ENCODE measurements around the gene ATMIN.

ATMIN gene

GRCh38 chr16:80990978-80991377 is 44.7 kb upstream of the ATMIN start:
- Histone ChIP-seq H3K9ac (no peak overlapping the region), H2AFZ (no peak overlapping the region), H3K4me3 (ENCODE audit: low read depth, low read length) (no peak overlapping the region), H3K4me2 (ENCODE audit: low read length) (no peak overlapping the region), H3K27me3 (ENCODE audit: control insufficient read depth, insufficient read depth, low read length) (no peaks in the 10 kb centered on the region), H3K79me2 (peaks cover 14% of the 10 kb centered on the region), H3K9me3 (ENCODE audit: control insufficient read depth, low read length) (no peaks in the 10 kb centered on the region), H3K36me3 (ENCODE audit: control insufficient read depth, insufficient read depth, low read length) (no peaks in the 10 kb centered on the region), H3K4me1 (no peaks in the 10 kb centered on the region), H3K27ac (no peak overlapping the region)
- TF ChIP-seq CTCF (IDR thresholded peaks at IDR 0.05) = no peak

GRCh38 chr16:80991792-80992430 is 43.7 kb upstream of the ATMIN start:
- peaks cover 14% of the 10 kb centered on the region for H3K79me2 ChIP-seq
- H3K9ac ChIP-seq = no peak overlapping the region
- no peak overlapping the region for H3K27ac ChIP-seq
- no peak overlapping the region for H2AFZ ChIP-seq
- TF ChIP-seq CTCF (IDR thresholded peaks at IDR 0.05) = no peak
- no peak overlapping the region for H3K4me2 ChIP-seq (ENCODE audit: low read length)
- H3K36me3 ChIP-seq (ENCODE audit: control insufficient read depth, insufficient read depth, low read length) = no peaks in the 10 kb centered on the region
- H3K27me3 ChIP-seq (ENCODE audit: control insufficient read depth, insufficient read depth, low read length) = no peaks in the 10 kb centered on the region
- H3K4me1 ChIP-seq = no peaks in the 10 kb centered on the region
- no peak overlapping the region for H3K4me3 ChIP-seq (ENCODE audit: low read depth, low read length)
- no peaks in the 10 kb centered on the region for H3K9me3 ChIP-seq (ENCODE audit: control insufficient read depth, low read length)

- H3K9me3 ChIP-seq (ENCODE audit: control insufficient read depth, low read length) = no peaks in the 10 kb centered on the region
- H3K9ac ChIP-seq = no peak overlapping the region
- H3K4me2 ChIP-seq (ENCODE audit: low read length) = no peak overlapping the region
- no peak overlapping the region for H3K27ac ChIP-seq
- H3K4me1 ChIP-seq = no peaks in the 10 kb centered on the region
- H3K27me3 ChIP-seq (ENCODE audit: control insufficient read depth, insufficient read depth, low read length) = no peaks in the 10 kb centered on the region
- peaks cover 14% of the 10 kb centered on the region for H3K79me2 ChIP-seq
- no peak for TF ChIP-seq CTCF (IDR thresholded peaks at IDR 0.05)
- no peak overlapping the region for H3K4me3 ChIP-seq (ENCODE audit: low read depth, low read length)
- no peaks in the 10 kb centered on the region for H3K36me3 ChIP-seq (ENCODE audit: control insufficient read depth, insufficient read depth, low read length)
- no peak overlapping the region for H2AFZ ChIP-seq
Observed at GRCh38 chr16:80992676-80993293, 42.9 kb upstream of the ATMIN start.

- H3K27ac ChIP-seq = no peak overlapping the region
- H3K27me3 ChIP-seq (ENCODE audit: control insufficient read depth, insufficient read depth, low read length) = no peaks in the 10 kb centered on the region
- no peaks in the 10 kb centered on the region for H3K4me1 ChIP-seq
- H3K9me3 ChIP-seq (ENCODE audit: control insufficient read depth, low read length) = no peaks in the 10 kb centered on the region
- no peak overlapping the region for H3K9ac ChIP-seq
- no peak for TF ChIP-seq CTCF (IDR thresholded peaks at IDR 0.05)
- H3K4me3 ChIP-seq (ENCODE audit: low read depth, low read length) = no peak overlapping the region
- no peaks in the 10 kb centered on the region for H3K36me3 ChIP-seq (ENCODE audit: control insufficient read depth, insufficient read depth, low read length)
- peaks cover 14% of the 10 kb centered on the region for H3K79me2 ChIP-seq
- no peak overlapping the region for H3K4me2 ChIP-seq (ENCODE audit: low read length)
- H2AFZ ChIP-seq = no peak overlapping the region
Observed at GRCh38 chr16:80993307-80993706, 42.3 kb upstream of the ATMIN start.

- no peak overlapping the region for H3K9ac ChIP-seq
- H3K4me1 ChIP-seq = no peaks in the 10 kb centered on the region
- H3K4me2 ChIP-seq (ENCODE audit: low read length) = no peak overlapping the region
- no peak overlapping the region for H3K27ac ChIP-seq
- no peaks in the 10 kb centered on the region for H3K36me3 ChIP-seq (ENCODE audit: control insufficient read depth, insufficient read depth, low read length)
- no peak overlapping the region for H2AFZ ChIP-seq
- TF ChIP-seq CTCF (IDR thresholded peaks at IDR 0.05) = no peak
- H3K4me3 ChIP-seq (ENCODE audit: low read depth, low read length) = no peak overlapping the region
- no peaks in the 10 kb centered on the region for H3K9me3 ChIP-seq (ENCODE audit: control insufficient read depth, low read length)
- no peaks in the 10 kb centered on the region for H3K27me3 ChIP-seq (ENCODE audit: control insufficient read depth, insufficient read depth, low read length)
- peaks cover 18% of the 10 kb centered on the region for H3K79me2 ChIP-seq
Observed at GRCh38 chr16:80993834-80994233, 41.8 kb upstream of the ATMIN start.

Data from parathyroid adenoma (tissue), 2 donors.